Vagina (tissue), 2 donors: ENCODE results near the gene CCL7.

Experiments used
- POLR2A ChIP-seq, 2 donors: fragments of 450-650 bp; IDR thresholded peaks; one replicate each; pipeline ENCODE4 v1.6.1; 2017; ENCODE audit warnings: antibody characterized with exemption in 2 of 2, mild to moderate bottlenecking in 2 of 2, moderate library complexity in 2 of 2
- POLR2AphosphoS5 ChIP-seq, 2 donors: sonication (generic); formaldehyde crosslinking; IDR thresholded peaks; one replicate each; pipeline ENCODE4 v1.9.0; 2017; ENCODE audit warnings: antibody characterized with exemption in 2 of 2, mild to moderate bottlenecking in 2 of 2, low read depth in 1 of 2; ENCODE audit not compliant: insufficient read depth in 1 of 2
- TF ChIP-seq, protein P1 (sequence below), 3 experiments: fragments of 450-650 bp in 2 of 3; fragments of 200-600 bp in 1 of 3; sonication (generic) in 1 of 3; IDR thresholded peaks; one replicate each; pipeline ENCODE4 v1.5.1; 2017 to 2019; ENCODE audit warnings: antibody characterized with exemption in 3 of 3, mild to moderate bottlenecking in 2 of 3, moderate library complexity in 2 of 3

DNA sequence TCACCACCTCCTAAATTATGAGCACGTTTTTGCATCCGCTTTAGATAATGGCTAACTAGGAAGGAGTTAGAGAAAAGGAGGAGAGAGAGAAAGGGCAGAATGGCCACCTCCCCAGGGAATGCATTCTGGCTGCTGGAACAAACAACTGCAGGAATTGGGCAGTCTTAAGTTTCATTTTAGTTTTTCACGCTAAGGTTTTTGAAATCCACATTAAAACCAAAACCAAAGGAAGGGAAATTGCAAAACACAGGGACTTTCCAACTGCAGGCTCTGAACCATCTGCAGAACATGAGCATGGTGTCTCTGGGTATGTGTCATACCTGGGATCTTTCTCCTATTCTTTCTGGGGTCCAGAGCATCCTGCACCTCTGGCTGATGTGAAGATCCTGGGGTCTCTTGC, 37.1 kb downstream of the CCL7 start:
- TF ChIP-seq, protein P1, sequence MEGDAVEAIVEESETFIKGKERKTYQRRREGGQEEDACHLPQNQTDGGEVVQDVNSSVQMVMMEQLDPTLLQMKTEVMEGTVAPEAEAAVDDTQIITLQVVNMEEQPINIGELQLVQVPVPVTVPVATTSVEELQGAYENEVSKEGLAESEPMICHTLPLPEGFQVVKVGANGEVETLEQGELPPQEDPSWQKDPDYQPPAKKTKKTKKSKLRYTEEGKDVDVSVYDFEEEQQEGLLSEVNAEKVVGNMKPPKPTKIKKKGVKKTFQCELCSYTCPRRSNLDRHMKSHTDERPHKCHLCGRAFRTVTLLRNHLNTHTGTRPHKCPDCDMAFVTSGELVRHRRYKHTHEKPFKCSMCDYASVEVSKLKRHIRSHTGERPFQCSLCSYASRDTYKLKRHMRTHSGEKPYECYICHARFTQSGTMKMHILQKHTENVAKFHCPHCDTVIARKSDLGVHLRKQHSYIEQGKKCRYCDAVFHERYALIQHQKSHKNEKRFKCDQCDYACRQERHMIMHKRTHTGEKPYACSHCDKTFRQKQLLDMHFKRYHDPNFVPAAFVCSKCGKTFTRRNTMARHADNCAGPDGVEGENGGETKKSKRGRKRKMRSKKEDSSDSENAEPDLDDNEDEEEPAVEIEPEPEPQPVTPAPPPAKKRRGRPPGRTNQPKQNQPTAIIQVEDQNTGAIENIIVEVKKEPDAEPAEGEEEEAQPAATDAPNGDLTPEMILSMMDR (IDR thresholded peaks at IDR 0.05) = no peak
- no peak for TF ChIP-seq POLR2A (IDR thresholded peaks at IDR 0.05)
- TF ChIP-seq POLR2AphosphoS5 (IDR thresholded peaks at IDR 0.05; ENCODE audit: insufficient read depth in 1 of 2, low read depth in 1 of 2) = peak in 1 of 2 donors; percentile 24
